ENCODE results near the gene CDH16. TPM values are rescaled to one million over a fixed set of nuclear protein-coding genes. Genes with fewer than 3 reads are reported as not detected.

The CDH16 gene
- total and polyA plus RNA-seq, 2 donors (not counting 3 experiments of a cell fraction or from before 2014, with no cell fraction given), result not detected

DNA sequence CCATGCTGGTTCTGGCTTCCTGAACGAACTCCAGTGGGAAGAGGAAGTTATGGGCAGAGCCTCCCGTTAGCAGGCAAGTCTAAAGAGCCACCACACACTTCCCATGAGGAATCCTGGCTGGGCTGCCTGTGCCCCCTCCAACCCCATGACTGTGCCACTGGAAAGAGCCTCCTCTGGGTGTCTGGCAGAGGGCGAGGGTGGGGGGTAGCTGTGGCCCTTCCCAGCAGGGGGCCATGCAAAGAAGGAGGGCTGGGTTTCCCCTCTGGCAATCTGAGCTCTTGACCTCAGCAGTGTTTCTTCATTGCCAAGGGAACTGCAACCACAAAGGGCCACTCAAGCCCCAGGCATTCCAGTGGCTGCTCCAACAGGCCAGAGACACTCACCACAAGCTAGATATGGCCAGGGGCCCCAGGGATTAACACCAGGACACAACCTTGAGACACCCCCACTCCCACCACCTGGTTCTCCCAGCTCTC is 8.3 kb upstream of the CDH16 start:
- no peaks in the 10 kb centered on the region for H3K9me1 ChIP-seq (replicated peaks; ENCODE audit: control insufficient read depth, extremely low read depth, insufficient read depth, low read length)
- H3K4me2 ChIP-seq (ENCODE audit: insufficient read depth, low read length), result no peak overlapping the region
- H3K27me3 ChIP-seq (ENCODE audit: control insufficient read depth in 2 of 2, insufficient read depth in 2 of 2, low read length in 2 of 2), result peaks cover 18 to 29% of the 10 kb centered on the region in 2 experiments
- no peaks in the 10 kb centered on the region for H4K20me1 ChIP-seq (replicated peaks; ENCODE audit: control insufficient read depth, extremely low read depth, insufficient read depth, low read length)
- ChIA-PET CTCF (interaction anchor here (0.6 to 5.2 kb wide), 6 partner anchors 10 to 228 kb away, joined by 4 to 72 read pairs (median 6); no protein-coding TSS in a partner anchor), POLR2A (no interaction called here)
- no peak for TF ChIP-seq MYC (IDR thresholded peaks at IDR 0.05; ENCODE audit: low read depth, low read length)
- no peak for TF ChIP-seq EZH2 (IDR thresholded peaks at IDR 0.05; ENCODE audit: borderline replicate concordance, low read depth, low read length, severe bottlenecking)
- no peak for TF ChIP-seq POLR2AphosphoS5 (IDR thresholded peaks at IDR 0.05; ENCODE audit: insufficient read depth, low read depth, low read length)
- TF ChIP-seq, protein P1, sequence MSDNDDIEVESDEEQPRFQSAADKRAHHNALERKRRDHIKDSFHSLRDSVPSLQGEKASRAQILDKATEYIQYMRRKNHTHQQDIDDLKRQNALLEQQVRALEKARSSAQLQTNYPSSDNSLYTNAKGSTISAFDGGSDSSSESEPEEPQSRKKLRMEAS (IDR thresholded peaks at IDR 0.05; ENCODE audit: insufficient read depth, insufficient read length), result no peak
- TF ChIP-seq GATA2 (IDR thresholded peaks at IDR 0.05; ENCODE audit: insufficient read depth, insufficient read length, low read depth, low read length), result no peak
- dilution Hi-C loops (cut with MboI; ENCODE audit: extremely low pct_ligation_motif_present, low sequenced_read_pairs), result no loop called here
- DNase-seq (ENCODE audit: low read depth, low spot score) (no peak), FAIRE-seq (no peak)
- no peaks in the 10 kb centered on the region for H3K9me3 ChIP-seq (replicated peaks; ENCODE audit: control insufficient read depth, insufficient read depth, low read length)
- no peak overlapping the region for H3K4me3 ChIP-seq (replicated peaks in 1 of 3; ENCODE audit: insufficient read depth in 1 of 3, low read depth in 1 of 3, low read length in 3 of 3)
- H3K9ac ChIP-seq (replicated peaks; ENCODE audit: extremely low read depth, insufficient read depth, low read length), result no peak overlapping the region
- peaks cover 3% of the 10 kb centered on the region for H3K4me1 ChIP-seq (ENCODE audit: control insufficient read depth, extremely low read depth, insufficient read depth, low read length)
- no peaks in the 10 kb centered on the region for H3K79me2 ChIP-seq (ENCODE audit: control insufficient read depth, insufficient read depth, low read length)
- no peak overlapping the region for H2AFZ ChIP-seq (ENCODE audit: low read depth, low read length)
- H3K36me3 ChIP-seq (ENCODE audit: control insufficient read depth in 2 of 2, extremely low read depth in 1 of 2, insufficient read depth in 2 of 2, low read length in 2 of 2), result no peaks in the 10 kb centered on the region
- intact Hi-C loops (cut with micrococcal nuclease), result no loop called here
- no peak overlapping the region for H3K27ac ChIP-seq (ENCODE audit: insufficient read depth, low read depth, low read length)
- no TSS peak for BruUV-seq (replicated peaks)

- dilution Hi-C loops (cut with MboI; ENCODE audit: extremely low pct_ligation_motif_present, low sequenced_read_pairs), result no loop called here
- H3K4me2 ChIP-seq (ENCODE audit: insufficient read depth, low read length), result no peak overlapping the region
Observed at GRCh38 chr16:66926171-66926947, 7.7 kb upstream of the CDH16 start.

More at GRCh38 chr16:66926171-66926947, 7.7 kb upstream of the CDH16 start:
- H3K9me3 ChIP-seq (replicated peaks; ENCODE audit: control insufficient read depth, insufficient read depth, low read length), result no peaks in the 10 kb centered on the region
- BruUV-seq (replicated peaks), result no TSS peak
- intact Hi-C loops (cut with micrococcal nuclease), result no loop called here
- no peaks in the 10 kb centered on the region for H4K20me1 ChIP-seq (replicated peaks; ENCODE audit: control insufficient read depth, extremely low read depth, insufficient read depth, low read length)
- peaks cover 3% of the 10 kb centered on the region for H3K4me1 ChIP-seq (ENCODE audit: control insufficient read depth, extremely low read depth, insufficient read depth, low read length)
- H3K27ac ChIP-seq (ENCODE audit: insufficient read depth, low read depth, low read length), result no peak overlapping the region
- H3K9me1 ChIP-seq (replicated peaks; ENCODE audit: control insufficient read depth, extremely low read depth, insufficient read depth, low read length), result no peaks in the 10 kb centered on the region
- DNase-seq (ENCODE audit: low read depth, low spot score) (no peak), FAIRE-seq (no peak)
- H3K9ac ChIP-seq (replicated peaks; ENCODE audit: extremely low read depth, insufficient read depth, low read length), result no peak overlapping the region
- H3K27me3 ChIP-seq (ENCODE audit: control insufficient read depth in 2 of 2, insufficient read depth in 2 of 2, low read length in 2 of 2), result peaks cover 22 to 34% of the 10 kb centered on the region in 2 experiments
- no peak overlapping the region for H2AFZ ChIP-seq (ENCODE audit: low read depth, low read length)
- no peaks in the 10 kb centered on the region for H3K79me2 ChIP-seq (ENCODE audit: control insufficient read depth, insufficient read depth, low read length)
- ChIA-PET CTCF (interaction anchor here (0.8 to 5.2 kb wide), 8 partner anchors 8 to 318 kb away, joined by 3 to 72 read pairs (median 5); partner anchors contain the start of gene CIAO2B), POLR2A (no interaction called here)
- H3K36me3 ChIP-seq (ENCODE audit: control insufficient read depth in 2 of 2, extremely low read depth in 1 of 2, insufficient read depth in 2 of 2, low read length in 2 of 2), result no peaks in the 10 kb centered on the region
- TF ChIP-seq JUN (IDR thresholded peaks at IDR 0.05; ENCODE audit: borderline replicate concordance, insufficient read depth, insufficient read length, low read depth) (no peak), MYC (IDR thresholded peaks at IDR 0.05; ENCODE audit: low read depth, low read length) (no peak), POLR2AphosphoS5 (IDR thresholded peaks at IDR 0.05; ENCODE audit: insufficient read depth, low read depth, low read length) (no peak), CTCF (IDR thresholded peaks at IDR 0.05; ENCODE audit: extremely low read depth in 1 of 2, insufficient read depth in 1 of 2, low read depth in 1 of 2, low read length in 2 of 2) (no peak), EZH2 (IDR thresholded peaks at IDR 0.05; ENCODE audit: borderline replicate concordance, low read depth, low read length, severe bottlenecking) (no peak), GATA2 (IDR thresholded peaks at IDR 0.05; ENCODE audit: insufficient read depth, insufficient read length, low read depth, low read length) (no peak), FOS (IDR thresholded peaks at IDR 0.05; ENCODE audit: borderline replicate concordance, insufficient read depth, low read length) (no peak), POLR2A (IDR thresholded peaks at IDR 0.05; ENCODE audit: low read depth, low read length) (no peak)
- TF ChIP-seq, protein P1 (IDR thresholded peaks at IDR 0.05; ENCODE audit: insufficient read depth, insufficient read length), result no peak
- H3K4me3 ChIP-seq (replicated peaks in 1 of 3; ENCODE audit: insufficient read depth in 1 of 3, low read depth in 1 of 3, low read length in 3 of 3), result no peak overlapping the region
